ENCODE measurements around the gene KBTBD4. TPM values are rescaled to one million over a fixed set of nuclear protein-coding genes. Genes with fewer than 3 reads are reported as not detected.

Gene KBTBD4
- total and polyA plus RNA-seq, 2 donors (not counting 1 experiment from before 2014, with no cell fraction given): 19.9 to 20.0 TPM

DNA sequence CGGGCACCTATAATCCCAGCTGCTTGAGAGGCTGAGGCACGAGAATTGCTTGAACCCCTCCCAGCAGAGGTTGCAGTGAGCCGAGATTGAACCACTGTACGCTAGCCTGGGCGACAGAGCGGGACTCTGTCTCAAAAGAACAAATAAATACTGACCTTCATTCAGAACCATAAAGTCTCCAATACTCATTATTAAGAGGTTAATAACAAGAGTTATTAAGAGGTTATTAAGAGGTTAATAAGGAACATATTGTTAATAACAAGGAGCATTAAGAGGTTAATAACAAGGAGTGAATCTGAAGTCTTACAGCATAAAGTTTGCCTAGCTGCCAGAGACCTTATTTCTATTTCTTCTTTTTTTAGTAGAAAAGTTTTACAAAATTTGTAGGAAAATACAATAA is 33.5 kb downstream of the KBTBD4 start:
- Histone ChIP-seq H4K20me1 (ENCODE audit: control insufficient read depth, extremely low read depth, insufficient read depth, low read length) (peaks cover 2% of the 10 kb centered on the region), H3K36me3 (ENCODE audit: control insufficient read depth, insufficient read depth, low read length) (no peaks in the 10 kb centered on the region), H3K4me2 (ENCODE audit: extremely low read depth, insufficient read depth, low read length) (no peak overlapping the region), H3K4me1 (ENCODE audit: control insufficient read depth, extremely low read depth, insufficient read depth, low read length) (peaks cover 2% of the 10 kb centered on the region), H2AFZ (ENCODE audit: low read length) (no peak overlapping the region), H3K9ac (ENCODE audit: insufficient read depth, low read length) (no peak overlapping the region), H3K79me2 (ENCODE audit: control insufficient read depth, insufficient read depth, low read length) (peaks cover 92% of the 10 kb centered on the region), H3K4me3 (replicated peaks in 1 of 4; ENCODE audit: control extremely low read depth in 1 of 4, insufficient read depth in 1 of 4, low read depth in 3 of 4, low read length in 4 of 4) (no peak overlapping the region), H3K27me3 (ENCODE audit: control insufficient read depth, insufficient read depth, low read length) (no peaks in the 10 kb centered on the region), H3K27ac (ENCODE audit: insufficient read depth, low read length) (no peak overlapping the region), H3K9me3 (ENCODE audit: control insufficient read depth, insufficient read depth, low read depth, low read length) (no peaks in the 10 kb centered on the region)
- no peak for TF ChIP-seq EZH2 (IDR thresholded peaks at IDR 0.05; ENCODE audit: low read length, missing control alignments)
- TF ChIP-seq, protein P1, sequence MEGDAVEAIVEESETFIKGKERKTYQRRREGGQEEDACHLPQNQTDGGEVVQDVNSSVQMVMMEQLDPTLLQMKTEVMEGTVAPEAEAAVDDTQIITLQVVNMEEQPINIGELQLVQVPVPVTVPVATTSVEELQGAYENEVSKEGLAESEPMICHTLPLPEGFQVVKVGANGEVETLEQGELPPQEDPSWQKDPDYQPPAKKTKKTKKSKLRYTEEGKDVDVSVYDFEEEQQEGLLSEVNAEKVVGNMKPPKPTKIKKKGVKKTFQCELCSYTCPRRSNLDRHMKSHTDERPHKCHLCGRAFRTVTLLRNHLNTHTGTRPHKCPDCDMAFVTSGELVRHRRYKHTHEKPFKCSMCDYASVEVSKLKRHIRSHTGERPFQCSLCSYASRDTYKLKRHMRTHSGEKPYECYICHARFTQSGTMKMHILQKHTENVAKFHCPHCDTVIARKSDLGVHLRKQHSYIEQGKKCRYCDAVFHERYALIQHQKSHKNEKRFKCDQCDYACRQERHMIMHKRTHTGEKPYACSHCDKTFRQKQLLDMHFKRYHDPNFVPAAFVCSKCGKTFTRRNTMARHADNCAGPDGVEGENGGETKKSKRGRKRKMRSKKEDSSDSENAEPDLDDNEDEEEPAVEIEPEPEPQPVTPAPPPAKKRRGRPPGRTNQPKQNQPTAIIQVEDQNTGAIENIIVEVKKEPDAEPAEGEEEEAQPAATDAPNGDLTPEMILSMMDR (conservative IDR thresholded peaks at IDR 0.05 in 1 of 2, IDR thresholded peaks at IDR 0.05 in 1 of 2; ENCODE audit: low read depth in 1 of 2, low read length in 2 of 2): no peak
- DNase-seq (ENCODE audit: low read depth in 2 of 2): no peak

DNA sequence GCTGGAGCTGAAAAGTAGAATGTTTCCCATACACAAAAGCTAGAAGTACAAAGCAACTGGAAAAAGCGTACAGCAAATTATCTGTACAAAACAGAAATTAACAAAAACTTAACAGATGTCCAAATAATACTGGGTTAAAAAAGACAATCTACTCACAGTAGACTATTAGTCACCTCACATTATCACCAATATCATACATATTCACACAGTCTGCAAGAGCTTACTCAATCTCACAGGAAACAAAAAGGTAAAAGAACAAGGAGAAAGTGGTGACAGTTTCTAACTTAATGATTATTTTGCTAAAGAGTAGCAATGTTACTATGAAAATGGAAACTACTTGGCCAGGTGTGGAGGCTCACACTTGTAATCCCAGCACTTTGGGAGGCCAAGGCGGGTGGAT is 37.7 kb downstream of the KBTBD4 start:
- H3K27ac ChIP-seq (ENCODE audit: insufficient read depth, low read length): peak overlapping the region; percentile 46
- no peak overlapping the region for H3K4me2 ChIP-seq (ENCODE audit: extremely low read depth, insufficient read depth, low read length)
- peaks cover 89% of the 10 kb centered on the region for H3K79me2 ChIP-seq (ENCODE audit: control insufficient read depth, insufficient read depth, low read length)
- no peak overlapping the region for H3K9ac ChIP-seq (ENCODE audit: insufficient read depth, low read length)
- no peak overlapping the region for H2AFZ ChIP-seq (ENCODE audit: low read length)
- no peak for DNase-seq (ENCODE audit: low read depth in 2 of 2)
- H3K4me1 ChIP-seq (ENCODE audit: control insufficient read depth, extremely low read depth, insufficient read depth, low read length): peaks cover 10% of the 10 kb centered on the region
- no peak for TF ChIP-seq EZH2 (IDR thresholded peaks at IDR 0.05; ENCODE audit: low read length, missing control alignments)
- TF ChIP-seq, protein P1 (conservative IDR thresholded peaks at IDR 0.05 in 1 of 2, IDR thresholded peaks at IDR 0.05 in 1 of 2; ENCODE audit: low read depth in 1 of 2, low read length in 2 of 2): no peak
- H4K20me1 ChIP-seq (ENCODE audit: control insufficient read depth, extremely low read depth, insufficient read depth, low read length): peaks cover 7% of the 10 kb centered on the region
- H3K4me3 ChIP-seq (replicated peaks in 1 of 4; ENCODE audit: control extremely low read depth in 1 of 4, insufficient read depth in 1 of 4, low read depth in 3 of 4, low read length in 4 of 4): no peak overlapping the region
- no peaks in the 10 kb centered on the region for H3K36me3 ChIP-seq (ENCODE audit: control insufficient read depth, insufficient read depth, low read length)
- H3K9me3 ChIP-seq (ENCODE audit: control insufficient read depth, insufficient read depth, low read depth, low read length): no peaks in the 10 kb centered on the region
- no peaks in the 10 kb centered on the region for H3K27me3 ChIP-seq (ENCODE audit: control insufficient read depth, insufficient read depth, low read length)

DNA sequence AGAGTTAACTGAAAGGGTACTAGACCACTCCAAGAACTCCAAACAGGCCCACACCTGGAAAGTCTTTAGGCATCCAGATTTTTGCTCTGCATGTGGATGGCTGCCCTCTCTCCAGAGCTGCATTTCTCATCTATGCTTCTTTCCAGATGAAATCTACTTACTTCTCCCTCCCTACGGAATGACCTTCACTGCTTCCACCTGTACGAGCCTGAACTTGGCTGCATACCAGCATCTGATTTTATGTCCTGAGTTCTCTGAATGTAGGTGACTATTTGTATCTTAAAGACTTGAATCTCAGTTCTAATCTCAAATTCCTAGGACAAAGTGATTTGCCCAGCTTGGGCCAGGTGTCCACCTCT is 39.1 kb downstream of the KBTBD4 start:
- Histone ChIP-seq H3K79me2 (ENCODE audit: control insufficient read depth, insufficient read depth, low read length) (peaks cover 91% of the 10 kb centered on the region), H3K4me2 (ENCODE audit: extremely low read depth, insufficient read depth, low read length) (peak overlapping the region; percentile 75), H4K20me1 (ENCODE audit: control insufficient read depth, extremely low read depth, insufficient read depth, low read length) (peaks cover 7% of the 10 kb centered on the region), H3K4me3 (replicated peaks in 1 of 4; ENCODE audit: control extremely low read depth in 1 of 4, insufficient read depth in 1 of 4, low read depth in 3 of 4, low read length in 4 of 4) (no peak overlapping the region), H3K36me3 (ENCODE audit: control insufficient read depth, insufficient read depth, low read length) (no peaks in the 10 kb centered on the region), H3K4me1 (ENCODE audit: control insufficient read depth, extremely low read depth, insufficient read depth, low read length) (peaks cover 11% of the 10 kb centered on the region), H3K9me3 (ENCODE audit: control insufficient read depth, insufficient read depth, low read depth, low read length) (no peaks in the 10 kb centered on the region), H2AFZ (ENCODE audit: low read length) (no peak overlapping the region), H3K27ac (ENCODE audit: insufficient read depth, low read length) (peak overlapping the region; percentile 38), H3K27me3 (ENCODE audit: control insufficient read depth, insufficient read depth, low read length) (no peaks in the 10 kb centered on the region), H3K9ac (ENCODE audit: insufficient read depth, low read length) (no peak overlapping the region)
- TF ChIP-seq, protein P1 (conservative IDR thresholded peaks at IDR 0.05 in 1 of 2, IDR thresholded peaks at IDR 0.05 in 1 of 2; ENCODE audit: low read depth in 1 of 2, low read length in 2 of 2): no peak
- TF ChIP-seq EZH2 (IDR thresholded peaks at IDR 0.05; ENCODE audit: low read length, missing control alignments): no peak
- DNase-seq (ENCODE audit: low read depth in 2 of 2): no peak

All from fibroblast of lung (primary cell).